Astrocyte (in vitro differentiated cells and primary cell): ENCODE results near the gene GMEB2. TPM values are rescaled to one million over a fixed set of nuclear protein-coding genes. Genes with fewer than 3 reads are reported as not detected.
"Not testable (repeated sequence)": the region's sequence is repeated elsewhere in the genome, so short reads cannot be mapped to it uniquely, and the experiment has no call there.

ENCODE experiments used
- DNase-seq: peaks from one replicate; pipeline ENCODE4 v3.0.0-alpha.2; 2010; ENCODE audit warnings: low read depth
- FAIRE-seq: peaks from 2 replicates; lab custom pipeline; 2011; peaks lifted over from hg19 to GRCh38; lab: Jason Lieb, UNC
- H2AFZ ChIP-seq: 2 replicates; pipeline ENCODE4 v1.6.0; 2012; ENCODE audit warnings: low read depth, low read length, inconsistent platforms
- H3K27ac ChIP-seq: 2 replicates; pipeline ENCODE4 v1.5.1; 2011; ENCODE audit warnings: low read depth, low read length, inconsistent platforms
- H3K27me3 ChIP-seq: 2 replicates; pipeline ENCODE4 v1.6.0; 2011; ENCODE audit warnings: low read length, inconsistent platforms; ENCODE audit not compliant: insufficient read depth
- H3K36me3 ChIP-seq: 2 replicates; pipeline ENCODE4 v1.5.1; 2011; ENCODE audit warnings: low read length, inconsistent platforms; ENCODE audit not compliant: insufficient read depth
- H3K4me1 ChIP-seq: 2 replicates; pipeline ENCODE4 v1.5.1; 2011; ENCODE audit warnings: low read length, inconsistent platforms; ENCODE audit not compliant: insufficient read depth
- H3K4me2 ChIP-seq: 2 replicates; pipeline ENCODE4 v1.6.0; 2012; ENCODE audit warnings: low read length, inconsistent platforms
- H3K4me3 ChIP-seq: 2 replicates; pipeline ENCODE4 v1.5.1; 2011; ENCODE audit warnings: low read depth, mild to moderate bottlenecking, low read length, inconsistent platforms; ENCODE audit not compliant: insufficient read depth
- H3K79me2 ChIP-seq: 2 replicates; pipeline ENCODE4 v1.6.0; 2012; ENCODE audit warnings: mild to moderate bottlenecking, low read length, inconsistent platforms; ENCODE audit not compliant: insufficient read depth
- H3K9ac ChIP-seq: 2 replicates; pipeline ENCODE4 v1.6.0; 2012; ENCODE audit warnings: mild to moderate bottlenecking, low read length, inconsistent platforms
- H3K9me3 ChIP-seq: 2 replicates; pipeline ENCODE4 v1.5.1; 2012; ENCODE audit warnings: low read depth, mild to moderate bottlenecking, low read length, inconsistent platforms; ENCODE audit not compliant: insufficient read depth
- H4K20me1 ChIP-seq: 2 replicates; pipeline ENCODE4 v1.6.0; 2012; ENCODE audit warnings: low read length, inconsistent platforms; ENCODE audit not compliant: insufficient read depth
- H3K27ac Mint-ChIP-seq: one replicate; pipeline ENCODE4 v1.8.0; 2021; ENCODE audit warnings: mild to moderate bottlenecking, mixed read lengths; ENCODE audit not compliant: unreplicated experiment
- H3K27me3 Mint-ChIP-seq: one replicate; pipeline ENCODE4 v1.8.0; 2021; ENCODE audit warnings: low read depth, mixed read lengths; ENCODE audit not compliant: unreplicated experiment
- H3K36me3 Mint-ChIP-seq: one replicate; pipeline ENCODE4 v1.8.0; 2021; ENCODE audit warnings: low read depth, mixed read lengths; ENCODE audit not compliant: unreplicated experiment
- H3K4me1 Mint-ChIP-seq: one replicate; pipeline ENCODE4 v1.8.0; 2021; ENCODE audit warnings: low read depth, mixed read lengths; ENCODE audit not compliant: unreplicated experiment
- H3K4me3 Mint-ChIP-seq: one replicate; pipeline ENCODE4 v1.8.0; 2021; ENCODE audit warnings: mild to moderate bottlenecking, moderate library complexity, mixed read lengths; ENCODE audit not compliant: unreplicated experiment
- H3K9me3 Mint-ChIP-seq: one replicate; pipeline ENCODE4 v1.8.0; 2021; ENCODE audit warnings: mild to moderate bottlenecking, mixed read lengths; ENCODE audit not compliant: unreplicated experiment
- EZH2 ChIP-seq: IDR thresholded peaks from 2 replicates; pipeline ENCODE4 v1.6.1; 2012; ENCODE audit warnings: mild to moderate bottlenecking, low read length, inconsistent platforms; ENCODE audit not compliant: insufficient read depth
- total RNA-seq: library from RNA; stranded (reverse); gene quantifications from 2 replicates; pipeline ENCODE4 v1.2.1, GENCODE V29; 2021
- TF ChIP-seq, protein P1 (sequence below): IDR thresholded peaks from 2 replicates; pipeline ENCODE4 v1.5.1; 2011; ENCODE audit warnings: low read depth, mild to moderate bottlenecking, inconsistent platforms, low read length, moderate library complexity; ENCODE audit not compliant: insufficient read depth

The GMEB2 gene
- total RNA-seq, 1 donor from 2014 or later = 11.7 TPM

- H2AFZ ChIP-seq = no peak overlapping the region
- H4K20me1 ChIP-seq = peaks cover 31% of the 10 kb centered on the region
- no peak overlapping the region for H3K4me3 ChIP-seq
- H3K9me3 ChIP-seq = no peaks in the 10 kb centered on the region
- H3K4me1 Mint-ChIP-seq = peaks cover 7% of the 10 kb centered on the region
- no peaks in the 10 kb centered on the region for H3K27me3 ChIP-seq
- DNase-seq = no peak
- no peaks in the 10 kb centered on the region for H3K9me3 Mint-ChIP-seq
- peaks cover 11% of the 10 kb centered on the region for H3K36me3 Mint-ChIP-seq
- H3K36me3 ChIP-seq = no peaks in the 10 kb centered on the region
- no peaks in the 10 kb centered on the region for H3K4me1 ChIP-seq
- H3K79me2 ChIP-seq = peaks cover 21% of the 10 kb centered on the region
- H3K27ac ChIP-seq = no peak overlapping the region
- FAIRE-seq = no peak
- no peak overlapping the region for H3K4me2 ChIP-seq
- TF ChIP-seq EZH2 = no peak
- TF ChIP-seq, protein P1, sequence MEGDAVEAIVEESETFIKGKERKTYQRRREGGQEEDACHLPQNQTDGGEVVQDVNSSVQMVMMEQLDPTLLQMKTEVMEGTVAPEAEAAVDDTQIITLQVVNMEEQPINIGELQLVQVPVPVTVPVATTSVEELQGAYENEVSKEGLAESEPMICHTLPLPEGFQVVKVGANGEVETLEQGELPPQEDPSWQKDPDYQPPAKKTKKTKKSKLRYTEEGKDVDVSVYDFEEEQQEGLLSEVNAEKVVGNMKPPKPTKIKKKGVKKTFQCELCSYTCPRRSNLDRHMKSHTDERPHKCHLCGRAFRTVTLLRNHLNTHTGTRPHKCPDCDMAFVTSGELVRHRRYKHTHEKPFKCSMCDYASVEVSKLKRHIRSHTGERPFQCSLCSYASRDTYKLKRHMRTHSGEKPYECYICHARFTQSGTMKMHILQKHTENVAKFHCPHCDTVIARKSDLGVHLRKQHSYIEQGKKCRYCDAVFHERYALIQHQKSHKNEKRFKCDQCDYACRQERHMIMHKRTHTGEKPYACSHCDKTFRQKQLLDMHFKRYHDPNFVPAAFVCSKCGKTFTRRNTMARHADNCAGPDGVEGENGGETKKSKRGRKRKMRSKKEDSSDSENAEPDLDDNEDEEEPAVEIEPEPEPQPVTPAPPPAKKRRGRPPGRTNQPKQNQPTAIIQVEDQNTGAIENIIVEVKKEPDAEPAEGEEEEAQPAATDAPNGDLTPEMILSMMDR = no peak
- H3K27me3 Mint-ChIP-seq = no peaks in the 10 kb centered on the region
- no peak overlapping the region for H3K4me3 Mint-ChIP-seq
- H3K9ac ChIP-seq = no peak overlapping the region
- H3K27ac Mint-ChIP-seq = no peak overlapping the region
These were observed 16.1 kb downstream of the GMEB2 start for GRCh38 chr20:63610581-63611435.

DNA sequence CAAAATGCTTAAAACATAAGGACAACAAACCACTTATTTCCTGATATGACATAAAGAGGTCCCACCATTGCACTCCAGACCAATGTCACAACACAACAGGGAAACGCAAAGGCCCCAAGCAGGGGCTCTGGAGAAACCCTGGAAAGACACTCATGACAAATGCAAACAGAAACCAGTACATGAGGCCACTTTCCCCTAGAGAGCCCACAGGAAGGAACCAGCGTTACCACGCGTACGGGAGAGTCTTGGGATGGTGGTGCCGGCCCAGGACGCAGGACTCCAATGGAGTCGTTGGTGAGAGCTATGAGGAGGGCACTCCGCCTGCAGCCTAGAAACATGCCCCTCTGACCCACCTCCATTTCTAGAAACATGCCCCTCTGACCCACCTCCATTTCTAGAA is 20.2 kb downstream of the GMEB2 start:
- Mint-ChIP-seq H3K4me1 (no peaks in the 10 kb centered on the region), H3K27me3 (no peaks in the 10 kb centered on the region), H3K27ac (no peak overlapping the region), H3K36me3 (peaks cover 5% of the 10 kb centered on the region), H3K4me3 (no peak overlapping the region), H3K9me3 (no peaks in the 10 kb centered on the region)
- Histone ChIP-seq H3K4me3 (no peak overlapping the region), H3K4me2 (no peak overlapping the region), H3K9me3 (no peaks in the 10 kb centered on the region), H3K27ac (no peak overlapping the region), H2AFZ (no peak overlapping the region), H3K4me1 (no peaks in the 10 kb centered on the region), H3K36me3 (peaks cover 6% of the 10 kb centered on the region), H3K27me3 (no peaks in the 10 kb centered on the region), H3K9ac (no peak overlapping the region), H4K20me1 (peaks cover 19% of the 10 kb centered on the region), H3K79me2 (peaks cover 18% of the 10 kb centered on the region)
- TF ChIP-seq, protein P1 = no peak
- TF ChIP-seq EZH2 = no peak
- FAIRE-seq (no peak), DNase-seq (no peak)

DNA sequence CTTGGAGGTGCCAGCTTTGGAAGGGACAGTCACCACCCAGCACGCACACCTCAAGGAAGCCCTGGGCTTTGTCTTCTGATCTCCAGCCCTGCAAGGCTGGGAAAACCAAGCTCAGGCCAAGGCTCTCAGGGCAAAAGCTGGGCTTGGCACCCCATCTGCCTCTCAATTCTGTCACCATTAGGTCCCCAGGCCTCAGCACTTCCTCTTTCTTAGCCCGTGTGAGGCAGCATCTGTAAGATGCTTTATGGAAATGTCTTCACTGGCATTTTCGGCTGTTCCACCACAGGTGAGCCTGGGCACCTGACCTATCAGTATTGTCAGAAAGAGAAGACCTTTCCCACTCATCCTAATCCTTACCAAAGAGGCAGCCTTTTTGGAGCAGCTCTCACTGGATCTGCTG is 24.6 kb downstream of the GMEB2 start:
- no peak for TF ChIP-seq EZH2
- TF ChIP-seq, protein P1 = no peak
- H3K36me3 Mint-ChIP-seq = peaks cover 12% of the 10 kb centered on the region
- H3K4me3 ChIP-seq = no peak overlapping the region
- no peaks in the 10 kb centered on the region for H3K27me3 ChIP-seq
- no peak overlapping the region for H3K4me3 Mint-ChIP-seq
- no peak overlapping the region for H2AFZ ChIP-seq
- no peak for DNase-seq
- H3K27me3 Mint-ChIP-seq = no peaks in the 10 kb centered on the region
- H3K4me1 Mint-ChIP-seq = no peaks in the 10 kb centered on the region
- no peak for FAIRE-seq
- no peaks in the 10 kb centered on the region for H3K9me3 ChIP-seq
- no peaks in the 10 kb centered on the region for H3K9me3 Mint-ChIP-seq
- H3K27ac Mint-ChIP-seq = no peak overlapping the region
- no peak overlapping the region for H3K4me2 ChIP-seq
- H3K36me3 ChIP-seq = peaks cover 12% of the 10 kb centered on the region
- H3K4me1 ChIP-seq = no peaks in the 10 kb centered on the region
- no peak overlapping the region for H3K27ac ChIP-seq
- peaks cover 8% of the 10 kb centered on the region for H3K79me2 ChIP-seq
- peaks cover 11% of the 10 kb centered on the region for H4K20me1 ChIP-seq
- no peak overlapping the region for H3K9ac ChIP-seq

- Histone ChIP-seq H4K20me1 (peaks cover 11% of the 10 kb centered on the region), H3K36me3 (peaks cover 12% of the 10 kb centered on the region)
- H3K36me3 Mint-ChIP-seq = peaks cover 12% of the 10 kb centered on the region
- not testable (repeated sequence) for H3K4me2 ChIP-seq, DNase-seq, H3K4me3 ChIP-seq, H3K4me1 Mint-ChIP-seq, H3K27me3 Mint-ChIP-seq, H2AFZ ChIP-seq, H3K4me1 ChIP-seq, H3K9me3 ChIP-seq, H3K27ac ChIP-seq, FAIRE-seq, H3K79me2 ChIP-seq, H3K27me3 ChIP-seq, H3K9me3 Mint-ChIP-seq, H3K4me3 Mint-ChIP-seq, H3K9ac ChIP-seq, H3K27ac Mint-ChIP-seq
These were observed 25.2 kb downstream of the GMEB2 start for GRCh38 chr20:63601679-63602078.
